ENCODE results near the gene DRAP1. TPM values are rescaled to one million over a fixed set of nuclear protein-coding genes. Genes with fewer than 3 reads are reported as not detected.

Gene DRAP1
- total and polyA plus RNA-seq, 11 donors, result 76.5 to 180 (median 104) TPM

DNA sequence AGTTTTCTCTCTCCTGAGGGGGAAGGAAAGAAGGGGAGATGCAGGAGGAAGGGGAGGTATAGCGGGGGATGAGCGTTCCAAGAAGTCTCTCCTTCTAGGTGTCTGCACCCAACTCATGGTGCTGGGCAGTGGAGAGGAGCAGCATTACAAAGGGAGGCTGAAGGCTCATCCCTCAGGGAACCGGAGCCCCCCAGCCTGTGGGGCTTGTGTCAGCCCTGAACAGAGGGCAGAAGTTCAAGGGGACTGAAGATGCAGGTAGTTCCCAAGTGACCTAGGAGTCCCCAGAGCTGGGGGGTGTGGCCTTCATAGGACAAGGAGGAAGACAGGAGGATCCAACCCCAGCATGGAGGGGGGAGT is 2.2 kb upstream of the DRAP1 start:
- no peak for TF ChIP-seq POLR2A (IDR thresholded peaks at IDR 0.05)
- TF ChIP-seq, protein P1, sequence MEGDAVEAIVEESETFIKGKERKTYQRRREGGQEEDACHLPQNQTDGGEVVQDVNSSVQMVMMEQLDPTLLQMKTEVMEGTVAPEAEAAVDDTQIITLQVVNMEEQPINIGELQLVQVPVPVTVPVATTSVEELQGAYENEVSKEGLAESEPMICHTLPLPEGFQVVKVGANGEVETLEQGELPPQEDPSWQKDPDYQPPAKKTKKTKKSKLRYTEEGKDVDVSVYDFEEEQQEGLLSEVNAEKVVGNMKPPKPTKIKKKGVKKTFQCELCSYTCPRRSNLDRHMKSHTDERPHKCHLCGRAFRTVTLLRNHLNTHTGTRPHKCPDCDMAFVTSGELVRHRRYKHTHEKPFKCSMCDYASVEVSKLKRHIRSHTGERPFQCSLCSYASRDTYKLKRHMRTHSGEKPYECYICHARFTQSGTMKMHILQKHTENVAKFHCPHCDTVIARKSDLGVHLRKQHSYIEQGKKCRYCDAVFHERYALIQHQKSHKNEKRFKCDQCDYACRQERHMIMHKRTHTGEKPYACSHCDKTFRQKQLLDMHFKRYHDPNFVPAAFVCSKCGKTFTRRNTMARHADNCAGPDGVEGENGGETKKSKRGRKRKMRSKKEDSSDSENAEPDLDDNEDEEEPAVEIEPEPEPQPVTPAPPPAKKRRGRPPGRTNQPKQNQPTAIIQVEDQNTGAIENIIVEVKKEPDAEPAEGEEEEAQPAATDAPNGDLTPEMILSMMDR (IDR thresholded peaks at IDR 0.05), result no peak
- Histone ChIP-seq H3K4me1 (peaks cover 16 to 59% (median 50%) of the 10 kb centered on the region in 12 donors), H3K9me3 (no peaks in the 10 kb centered on the region), H3K27me3 (no peaks in the 10 kb centered on the region), H3K4me3 (peak overlapping the region in 5 of 12 donors; percentile 6 to 100 (median 89)), H3K36me3 (peaks cover 0 to 13% (median 3%) of the 10 kb centered on the region in 9 donors), H3K27ac (peak overlapping the region in 6 of 12 donors; percentile 80 to 98 (median 96))
- DNase-seq (no peak), ATAC-seq (no peak)
- WGBS, 4 donors, result 89 to 98% (median 94%) methylated on average over 3 of the region's 3 CpGs
- intact Hi-C loops (cut with DNase I), result loop anchor here in 1 of 10 donors (5.0 kb wide), 1 partner anchor 45 kb away; the partner anchor contains the start of gene SART1

GRCh38 chr11:65917434-65918210 is 1.6 kb upstream of the DRAP1 start:
- DNase-seq (no peak), ATAC-seq (no peak)
- H3K4me1 ChIP-seq, result peaks cover 16 to 56% (median 48%) of the 10 kb centered on the region in 12 donors

DNA sequence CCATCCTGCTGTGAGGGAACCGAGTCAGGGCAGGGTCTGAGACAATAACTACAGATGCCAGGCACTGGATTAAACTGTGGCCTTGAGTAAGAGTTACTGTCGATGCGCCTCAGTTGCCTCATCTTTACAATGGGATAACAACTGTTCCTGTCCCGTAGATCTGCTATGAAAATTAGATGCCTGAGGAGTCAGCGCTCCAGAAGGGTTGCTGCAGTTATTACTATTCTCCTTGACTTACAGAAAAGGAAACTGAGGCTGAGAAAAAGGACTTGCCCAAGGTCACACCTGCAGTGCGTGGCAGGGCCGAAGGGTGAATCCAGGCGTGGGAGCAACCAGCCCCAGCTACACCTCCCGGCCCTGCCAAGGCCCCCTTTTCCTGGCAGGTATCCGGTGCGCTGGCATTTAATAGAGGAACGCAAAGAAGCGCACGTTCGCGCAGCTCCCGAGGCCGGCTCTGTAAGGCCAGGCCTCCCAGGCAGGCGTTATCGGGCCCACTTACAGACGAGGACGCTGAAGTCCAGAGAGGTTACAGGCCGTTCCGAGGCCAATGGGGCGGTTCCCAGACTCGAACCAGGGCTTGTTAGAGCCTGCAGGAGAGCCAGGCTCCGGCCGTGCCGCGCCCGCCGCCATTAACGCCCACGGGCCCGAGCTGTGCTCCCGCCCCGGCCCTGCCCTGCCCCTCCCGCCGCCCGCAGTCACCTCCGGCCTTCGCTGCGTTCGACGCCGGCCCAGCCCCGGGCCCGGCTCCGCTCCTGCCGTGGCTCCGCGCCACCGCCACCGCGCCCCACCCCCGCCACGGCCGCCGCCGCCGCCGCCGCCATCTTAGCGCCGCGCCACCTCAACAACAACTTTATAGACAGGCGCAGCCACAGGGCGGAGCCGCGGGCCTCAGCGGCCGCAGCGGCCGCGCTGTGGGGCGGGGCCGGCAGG is 750 bp upstream of the DRAP1 start, which contains the start of gene C11orf68:
Gene C11orf68 (minus strand): TSS at position 852 of the 930 bp plus-strand sequence. CDS start 31 bp downstream, at position 821.
- WGBS, 4 donors, result 3 to 15% (median 4%) methylated on average over 16 to 77 of the region's 77 CpGs
- ATAC-seq, result no peak

More at GRCh38 chr11:65917434-65918210, 1.6 kb upstream of the DRAP1 start:
- Histone ChIP-seq H3K9me3 (no peaks in the 10 kb centered on the region), H3K27me3 (no peaks in the 10 kb centered on the region), H3K36me3 (peaks cover 0 to 18% (median 8%) of the 10 kb centered on the region in 9 donors), H3K27ac (peak overlapping the region; percentile 95 to 100 (median 97)), H3K4me3 (peak overlapping the region; percentile 81 to 100 (median 93))
- intact Hi-C loops (cut with DNase I), result loop anchor here in 4 of 10 donors (1.0 to 5.0 kb wide), 5 partner anchors 27 to 57 kb away; partner anchors contain the start of genes MUS81 (in 2 of the 4), SART1 (in 2 of the 4) and CCDC85B (in 1 of the 4)
- no peak for TF ChIP-seq POLR2A (IDR thresholded peaks at IDR 0.05)
- TF ChIP-seq, protein P1 (IDR thresholded peaks at IDR 0.05), result no peak
- 83 to 86% (median 83%) methylated on average over 12 to 35 of the region's 35 CpGs for whole genome bisulfite sequencing, 4 donors

More for the DNA sequence above, 750 bp upstream of the DRAP1 start, which contains the start of gene C11orf68:
- TF ChIP-seq, protein P1 (IDR thresholded peaks at IDR 0.05), result no peak
- TF ChIP-seq POLR2A (IDR thresholded peaks at IDR 0.05), result peak in 1 of 2 donors; percentile 8
- Histone ChIP-seq H3K9me3 (no peaks in the 10 kb centered on the region), H3K4me3 (peak within 1 kb of the TSS; percentile 85 to 100 (median 96)), H3K4me1 (peaks cover 16 to 56% (median 48%) of the 10 kb centered on the region in 12 donors), H3K27ac (peak within 1 kb of the TSS; percentile 95 to 100 (median 97)), H3K36me3 (peaks cover 0 to 27% (median 16%) of the 10 kb centered on the region in 9 donors), H3K27me3 (no peaks in the 10 kb centered on the region)
- peak in 1 of 5 donors; percentile 57 for DNase-seq
- intact Hi-C loops (cut with DNase I), result loop anchor here in 5 of 10 donors (1.0 to 5.0 kb wide), 7 partner anchors 28 to 255 kb away; partner anchors contain the start of genes FIBP (in 3 of the 5), MUS81 (in 2 of the 5), SART1 (in 2 of the 5) and CCDC85B (in 1 of the 5)
